LNCaP clone FGC (cell line): Measurements from ENCODE around the gene THNSL1.
"Not testable (repeated sequence)": the region's sequence is repeated elsewhere in the genome, so short reads cannot be mapped to it uniquely, and the experiment has no call there.

Source experiments
- DNase-seq: peaks from one replicate; pipeline ENCODE4 v3.0.0-alpha.2; 2011; ENCODE audit warnings: low read depth
- H3K4me3 ChIP-seq: 2 replicates; pipeline ENCODE4 v1.5.1; 2011; ENCODE audit warnings: mild to moderate bottlenecking, low read depth, low read length, control low read depth
- TF ChIP-seq, protein P1 (sequence below): IDR thresholded peaks from 2 replicates; pipeline ENCODE4 v1.5.1; 2012; ENCODE audit warnings: mild to moderate bottlenecking; ENCODE audit not compliant: control insufficient read depth, insufficient read depth; ENCODE audit errors: extremely low read depth

THNSL1 gene

DNA sequence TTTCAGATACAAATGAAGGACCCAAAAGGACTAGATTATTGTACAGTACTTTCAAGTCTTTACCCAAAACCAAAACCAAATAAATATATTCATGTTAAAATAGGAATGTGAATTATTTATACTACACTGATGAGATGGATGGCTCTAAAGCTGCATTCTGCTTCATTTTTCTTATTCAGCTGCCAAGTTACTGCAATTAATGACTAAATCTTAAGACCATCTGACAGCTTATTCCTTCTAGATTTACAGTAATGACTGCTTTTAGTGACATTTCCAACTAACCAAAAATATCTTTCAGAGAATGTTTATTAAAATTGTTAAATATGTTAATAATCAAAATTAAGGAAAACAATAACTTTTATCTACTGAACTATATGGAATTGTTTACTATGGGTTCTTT is 21.3 kb upstream of the THNSL1 start:
- no peak overlapping the region for H3K4me3 ChIP-seq
- TF ChIP-seq, protein P1, sequence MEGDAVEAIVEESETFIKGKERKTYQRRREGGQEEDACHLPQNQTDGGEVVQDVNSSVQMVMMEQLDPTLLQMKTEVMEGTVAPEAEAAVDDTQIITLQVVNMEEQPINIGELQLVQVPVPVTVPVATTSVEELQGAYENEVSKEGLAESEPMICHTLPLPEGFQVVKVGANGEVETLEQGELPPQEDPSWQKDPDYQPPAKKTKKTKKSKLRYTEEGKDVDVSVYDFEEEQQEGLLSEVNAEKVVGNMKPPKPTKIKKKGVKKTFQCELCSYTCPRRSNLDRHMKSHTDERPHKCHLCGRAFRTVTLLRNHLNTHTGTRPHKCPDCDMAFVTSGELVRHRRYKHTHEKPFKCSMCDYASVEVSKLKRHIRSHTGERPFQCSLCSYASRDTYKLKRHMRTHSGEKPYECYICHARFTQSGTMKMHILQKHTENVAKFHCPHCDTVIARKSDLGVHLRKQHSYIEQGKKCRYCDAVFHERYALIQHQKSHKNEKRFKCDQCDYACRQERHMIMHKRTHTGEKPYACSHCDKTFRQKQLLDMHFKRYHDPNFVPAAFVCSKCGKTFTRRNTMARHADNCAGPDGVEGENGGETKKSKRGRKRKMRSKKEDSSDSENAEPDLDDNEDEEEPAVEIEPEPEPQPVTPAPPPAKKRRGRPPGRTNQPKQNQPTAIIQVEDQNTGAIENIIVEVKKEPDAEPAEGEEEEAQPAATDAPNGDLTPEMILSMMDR: no peak

DNA sequence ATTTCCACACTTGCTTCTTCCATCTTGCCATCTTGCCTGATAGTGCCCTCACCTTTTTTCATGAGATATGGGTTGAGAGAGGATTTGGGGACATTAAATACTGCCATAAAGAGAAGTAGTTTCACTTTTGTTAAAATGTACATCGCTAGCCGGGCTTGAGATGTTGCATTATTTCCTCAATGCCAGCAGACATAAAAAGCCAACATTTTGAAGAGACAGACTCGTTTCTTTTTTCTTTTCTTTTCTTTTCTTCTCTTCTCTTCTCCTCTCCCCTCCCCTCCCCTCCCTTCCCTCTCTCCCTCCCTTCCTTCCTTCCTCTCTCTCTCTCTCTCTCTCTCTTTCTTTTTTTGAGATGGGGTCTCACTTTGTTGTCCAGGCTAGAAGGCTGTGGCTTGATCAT is 18.4 kb upstream of the THNSL1 start:
- H3K4me3 ChIP-seq: no peak overlapping the region
- DNase-seq: no peak
- TF ChIP-seq, protein P1: no peak

More for the DNA sequence above, 21.3 kb upstream of the THNSL1 start:
- DNase-seq: no peak

- not testable (repeated sequence) for DNase-seq, H3K4me3 ChIP-seq
Observed at GRCh38 chr10:25011591-25011990, 4.8 kb upstream of the THNSL1 start.

DNA sequence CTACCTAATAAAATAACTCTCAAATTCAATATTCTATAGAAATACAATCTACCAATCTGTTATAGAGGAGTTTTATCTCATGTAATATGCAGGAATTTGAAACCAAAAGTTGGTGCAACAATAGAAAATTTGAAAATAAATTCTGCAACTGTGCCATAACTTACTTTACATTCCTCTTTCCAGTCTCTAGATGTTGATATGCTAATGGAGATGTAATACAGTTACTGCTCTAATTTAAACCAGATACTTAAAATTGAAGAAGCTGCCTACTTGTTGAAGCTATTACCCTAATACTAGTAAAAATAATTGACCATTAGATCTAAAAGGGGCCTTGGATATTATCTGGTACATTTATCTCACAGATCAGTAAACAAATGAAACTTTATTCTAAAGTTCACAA is 1.8 kb upstream of the THNSL1 start:
- TF ChIP-seq, protein P1: no peak
- no peak for DNase-seq
- H3K4me3 ChIP-seq: no peak overlapping the region

DNA sequence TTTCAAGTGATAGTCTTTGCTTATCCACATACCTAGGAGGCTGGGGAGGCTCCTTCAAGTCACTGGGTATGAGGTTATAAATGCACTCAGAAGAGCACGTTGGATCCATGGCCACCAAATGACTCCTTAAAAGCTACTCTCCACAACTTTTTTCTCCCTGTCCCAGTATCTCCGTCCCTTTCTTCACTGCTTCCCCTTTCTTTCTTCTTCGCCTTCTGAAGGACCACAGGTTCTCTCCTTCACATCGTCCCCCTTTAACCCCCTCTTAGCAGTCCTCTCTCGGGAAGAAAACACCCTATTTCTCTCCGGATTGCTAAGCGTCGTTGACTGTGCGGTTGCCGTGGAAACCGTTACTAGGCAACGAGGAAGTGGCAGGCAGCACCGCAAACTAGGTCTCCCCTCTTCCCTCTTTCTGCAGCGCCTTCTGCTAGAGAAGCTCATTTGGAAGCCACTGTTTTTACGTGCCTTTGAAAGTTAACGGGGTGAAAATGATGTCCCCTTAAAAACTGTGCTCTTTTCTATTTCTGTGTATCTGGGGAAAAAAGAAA is 510 bp upstream of the THNSL1 start, which contains the start of gene ENKUR:
TSS of gene ENKUR (minus strand) at position 331 of the 548 bp plus-strand sequence. CDS start at position 109, 222 bp downstream.
- peak; percentile 83 for DNase-seq
- H3K4me3 ChIP-seq: peak within 1 kb of the TSS; percentile 66
- TF ChIP-seq, protein P1: no peak

GRCh38 chr10:25017154-25017590 is 760 bp downstream of the THNSL1 start:
- peak overlapping the region; percentile 66 for H3K4me3 ChIP-seq
- DNase-seq: no peak
- TF ChIP-seq, protein P1: no peak

GRCh38 chr10:25017661-25018060 is 1.2 kb downstream of the THNSL1 start:
- TF ChIP-seq, protein P1: no peak
- no peak for DNase-seq
- peak overlapping the region; percentile 66 for H3K4me3 ChIP-seq
